Fibroblast of pulmonary artery (primary cell): Measurements from ENCODE around the gene AQP12B.

Source experiments
- DNase-seq: peaks from one replicate; pipeline ENCODE4 v3.0.0-alpha.2; 2010; ENCODE audit warnings: low read depth
- H3K4me3 ChIP-seq: replicated peaks from 2 replicates; pipeline ENCODE4 v1.5.1; 2011; ENCODE audit warnings: low read depth, mild to moderate bottlenecking, control low read depth, low read length, moderate library complexity
- CTCF ChIP-seq: IDR thresholded peaks from 2 replicates; pipeline ENCODE4 v1.5.1; 2011; ENCODE audit warnings: mild to moderate bottlenecking, control low read depth, low read length, inconsistent platforms; ENCODE audit errors: missing control alignments

AQP12B gene

DNA sequence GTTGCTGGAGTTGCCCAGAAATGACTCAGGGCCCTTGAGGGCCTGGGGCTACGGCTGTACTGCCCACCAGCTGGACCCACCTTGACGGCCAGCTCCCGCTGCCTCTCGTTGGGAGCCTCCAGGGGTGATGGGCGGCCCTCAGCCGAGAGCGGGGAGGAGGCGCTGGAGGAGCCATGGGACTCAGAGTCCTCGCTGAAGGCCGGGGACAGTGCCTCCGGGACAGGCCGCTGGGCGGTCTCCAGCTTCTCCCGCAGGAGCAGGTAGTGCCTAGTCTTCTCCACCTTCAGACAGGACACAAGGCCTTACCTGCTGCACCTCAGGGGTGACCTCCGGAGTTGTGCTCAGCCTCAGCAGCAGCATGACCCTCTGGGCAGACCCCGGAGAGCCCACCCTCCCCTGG lies 39.7 kb upstream of the AQP12B start:
- DNase-seq, result no peak
- no peak overlapping the region for H3K4me3 ChIP-seq
- no peak for TF ChIP-seq CTCF

DNA sequence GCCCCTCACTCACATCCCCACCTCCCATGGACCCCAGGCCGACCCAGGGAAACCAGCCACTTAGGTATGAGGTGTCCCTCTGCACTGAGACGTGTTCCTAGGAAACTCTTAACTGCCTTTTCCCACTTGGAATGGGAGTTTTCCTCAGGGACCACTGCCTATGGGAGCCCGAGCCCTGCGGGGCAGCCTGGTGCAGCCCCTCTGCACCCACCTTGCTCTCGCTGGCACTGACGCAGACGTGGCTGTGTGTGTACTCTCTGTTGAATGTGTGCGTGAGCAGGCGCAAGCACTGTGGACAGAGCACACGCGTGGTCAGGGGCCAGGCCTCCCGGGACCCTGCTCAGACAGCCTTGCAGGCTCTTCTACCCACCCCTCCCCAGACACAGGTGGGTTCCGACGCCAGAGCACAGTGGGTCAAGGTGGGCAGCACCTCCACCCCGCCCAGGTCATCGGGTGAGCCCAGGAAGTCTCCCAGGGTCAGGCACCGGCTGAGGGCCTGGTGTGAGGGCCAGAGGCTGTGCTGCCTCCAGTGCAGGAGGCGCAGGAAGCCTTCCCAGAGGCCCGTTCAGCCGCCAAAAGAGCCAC lies 39.0 kb upstream of the AQP12B start:
- no peak for DNase-seq
- TF ChIP-seq CTCF, result no peak
- no peak overlapping the region for H3K4me3 ChIP-seq

DNA sequence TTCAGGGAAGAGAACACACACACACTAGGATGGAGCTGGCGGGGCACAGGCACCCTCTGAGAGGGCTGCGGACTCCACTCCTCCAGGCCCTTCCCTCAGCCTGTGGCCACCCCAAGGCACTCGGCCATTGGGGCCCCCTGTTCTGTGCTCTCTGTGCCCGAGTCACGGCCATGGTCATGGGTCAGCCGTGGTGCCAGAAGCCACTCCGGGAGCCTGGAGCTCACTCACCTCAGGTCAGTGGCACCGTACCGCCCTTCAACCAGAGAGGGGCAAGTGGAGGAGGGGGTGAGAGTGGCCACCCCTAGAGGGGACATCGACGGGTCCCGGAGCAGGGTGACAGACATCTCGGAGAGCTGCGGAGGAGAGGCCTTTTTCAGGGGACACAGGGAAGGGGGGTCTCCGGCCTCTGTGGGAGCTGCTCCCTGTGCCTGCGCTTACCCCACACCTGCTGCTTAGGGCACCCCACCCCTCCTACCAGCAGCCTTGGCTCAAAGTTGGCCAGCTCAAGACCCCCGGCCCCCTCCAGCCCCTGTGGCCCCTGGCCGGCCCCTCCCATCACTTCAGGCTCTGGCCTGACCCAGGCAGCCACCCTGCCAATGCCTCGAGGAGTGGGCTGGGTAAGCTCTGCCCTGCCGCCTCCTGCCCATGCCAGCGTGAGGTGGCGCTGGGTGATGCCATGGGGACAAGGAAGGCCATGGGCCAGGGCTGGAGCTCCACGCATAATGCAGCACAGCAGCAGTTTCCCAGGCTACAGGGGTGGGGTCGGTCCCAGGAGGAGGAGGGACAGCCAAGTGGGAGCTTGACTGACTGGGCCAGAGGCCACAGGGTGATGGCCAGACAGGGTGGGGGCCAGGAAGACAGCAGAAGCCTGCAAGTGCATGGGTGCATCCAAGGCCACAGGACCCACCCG lies 38.3 kb upstream of the AQP12B start:
- H3K4me3 ChIP-seq, result no peak overlapping the region
- no peak for DNase-seq
- no peak for TF ChIP-seq CTCF

GRCh38 chr2:240719676-240720545 lies 37.2 kb upstream of the AQP12B start:
- no peak for DNase-seq
- no peak for TF ChIP-seq CTCF
- no peak overlapping the region for H3K4me3 ChIP-seq

DNA sequence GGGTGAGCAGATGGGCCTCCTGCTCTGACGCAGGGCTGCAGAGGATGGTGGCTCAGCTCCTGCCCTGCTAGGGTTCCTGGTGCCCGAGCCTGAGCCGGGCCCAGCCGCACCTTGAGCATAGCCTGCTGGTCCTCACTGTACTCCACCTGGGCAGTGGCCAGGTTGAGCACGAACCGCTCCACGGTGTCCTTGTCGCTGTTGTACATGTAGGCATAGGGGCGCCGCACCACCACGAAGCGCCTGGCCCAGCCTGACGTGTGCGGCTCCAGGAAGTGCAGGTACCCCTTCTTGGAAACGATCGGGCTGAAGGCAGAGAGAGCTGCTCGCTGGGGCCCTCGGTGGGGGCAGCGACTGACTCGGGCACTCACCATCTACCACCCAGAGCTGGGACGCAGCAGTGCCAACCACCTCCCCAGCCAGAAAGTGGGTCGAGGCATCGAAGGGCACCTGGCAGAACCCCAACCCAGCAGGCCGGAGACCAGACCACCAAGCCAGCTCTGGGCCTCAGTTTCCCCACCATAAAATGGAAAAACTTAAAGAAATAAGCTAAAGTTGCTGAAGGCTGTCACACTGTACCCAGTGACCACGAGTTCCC lies 36.3 kb upstream of the AQP12B start:
- DNase-seq, result no peak
- no peak for TF ChIP-seq CTCF
- no peak overlapping the region for H3K4me3 ChIP-seq

DNA sequence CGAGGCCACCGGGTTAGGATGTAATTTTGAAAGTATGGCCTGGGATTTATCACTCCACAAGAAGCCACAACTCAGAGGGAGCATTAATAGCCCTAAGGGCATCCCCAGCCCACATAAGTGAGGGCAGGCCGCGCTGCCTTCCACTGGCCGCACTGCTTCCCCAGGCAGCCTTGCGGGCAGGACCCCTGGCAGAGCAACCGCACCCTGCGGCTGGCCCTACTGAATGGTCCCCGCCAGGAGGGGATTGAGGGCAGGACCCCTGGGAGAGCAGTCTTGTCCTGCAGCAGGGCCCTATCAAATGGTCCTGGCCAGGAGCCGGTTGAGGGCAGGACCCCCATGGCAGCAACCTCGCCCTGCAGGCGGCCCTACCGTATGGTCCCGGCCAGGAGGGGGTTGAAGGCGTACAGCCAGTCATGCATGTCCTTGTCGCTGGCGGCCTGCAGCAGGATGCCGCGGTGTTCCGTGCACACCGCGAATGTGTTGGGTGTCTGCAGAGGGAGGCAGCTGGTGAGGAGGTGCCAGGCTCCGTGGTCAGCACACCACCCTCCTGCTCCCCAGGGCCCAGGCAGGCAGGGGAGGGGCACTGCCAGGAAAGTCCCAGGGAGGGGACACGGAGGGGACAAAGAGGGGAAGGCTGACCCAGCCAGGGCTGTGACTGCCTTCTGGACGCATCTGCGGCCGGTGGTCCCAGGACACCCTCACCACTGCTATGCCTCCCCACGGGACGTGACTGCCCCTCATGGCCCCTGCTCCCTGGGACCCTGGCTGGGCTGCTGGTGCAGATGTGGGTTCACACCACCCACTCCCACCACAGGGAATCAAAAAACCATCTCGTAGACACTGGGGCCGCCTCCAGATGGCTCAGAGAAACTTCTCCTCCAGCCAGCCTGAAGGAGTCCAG lies 35.2 kb upstream of the AQP12B start:
- H3K4me3 ChIP-seq, result no peak overlapping the region
- TF ChIP-seq CTCF, result no peak
- DNase-seq, result no peak
